LNCaP clone FGC (cell line): ENCODE measurements around the gene EVI2A.

Source experiments
- DNase-seq: peaks from one replicate; pipeline ENCODE4 v3.0.0-alpha.2; 2011; ENCODE audit warnings: low read depth
- H3K4me3 ChIP-seq: 2 replicates; pipeline ENCODE4 v1.5.1; 2011; ENCODE audit warnings: mild to moderate bottlenecking, low read depth, low read length, control low read depth
- TF ChIP-seq, protein P1 (sequence below): IDR thresholded peaks from 2 replicates; pipeline ENCODE4 v1.5.1; 2012; ENCODE audit warnings: mild to moderate bottlenecking; ENCODE audit not compliant: control insufficient read depth, insufficient read depth; ENCODE audit errors: extremely low read depth

The EVI2A gene

DNA sequence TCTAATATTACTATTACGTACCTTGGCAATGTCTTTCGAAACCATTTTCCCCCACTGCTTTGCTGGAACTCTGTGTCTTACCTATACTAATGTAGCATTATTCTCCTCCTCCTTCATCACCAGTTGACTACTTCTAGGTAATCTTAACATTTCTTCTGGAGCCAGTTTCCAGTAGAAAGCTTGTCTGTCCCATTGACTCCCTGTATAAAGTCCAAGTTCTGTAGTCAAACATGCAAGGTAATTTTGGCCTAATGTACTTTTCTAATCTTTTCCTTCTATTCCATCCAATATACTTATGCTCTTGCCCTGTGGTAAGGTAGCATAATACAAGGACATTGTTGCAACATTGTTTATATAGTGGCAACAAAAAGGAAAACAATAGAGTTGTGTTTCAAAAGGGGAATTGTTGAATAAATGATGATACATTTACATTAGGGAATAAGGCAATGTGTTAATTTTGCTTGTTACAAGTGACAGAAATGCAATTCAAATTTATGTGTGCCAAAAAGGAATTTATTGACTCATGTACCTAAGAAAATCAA, 52.3 kb downstream of the EVI2A start:
- H3K4me3 ChIP-seq: no peak overlapping the region
- no peak for DNase-seq
- TF ChIP-seq, protein P1, sequence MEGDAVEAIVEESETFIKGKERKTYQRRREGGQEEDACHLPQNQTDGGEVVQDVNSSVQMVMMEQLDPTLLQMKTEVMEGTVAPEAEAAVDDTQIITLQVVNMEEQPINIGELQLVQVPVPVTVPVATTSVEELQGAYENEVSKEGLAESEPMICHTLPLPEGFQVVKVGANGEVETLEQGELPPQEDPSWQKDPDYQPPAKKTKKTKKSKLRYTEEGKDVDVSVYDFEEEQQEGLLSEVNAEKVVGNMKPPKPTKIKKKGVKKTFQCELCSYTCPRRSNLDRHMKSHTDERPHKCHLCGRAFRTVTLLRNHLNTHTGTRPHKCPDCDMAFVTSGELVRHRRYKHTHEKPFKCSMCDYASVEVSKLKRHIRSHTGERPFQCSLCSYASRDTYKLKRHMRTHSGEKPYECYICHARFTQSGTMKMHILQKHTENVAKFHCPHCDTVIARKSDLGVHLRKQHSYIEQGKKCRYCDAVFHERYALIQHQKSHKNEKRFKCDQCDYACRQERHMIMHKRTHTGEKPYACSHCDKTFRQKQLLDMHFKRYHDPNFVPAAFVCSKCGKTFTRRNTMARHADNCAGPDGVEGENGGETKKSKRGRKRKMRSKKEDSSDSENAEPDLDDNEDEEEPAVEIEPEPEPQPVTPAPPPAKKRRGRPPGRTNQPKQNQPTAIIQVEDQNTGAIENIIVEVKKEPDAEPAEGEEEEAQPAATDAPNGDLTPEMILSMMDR: no peak
